ENCODE measurements around the gene CHMP4A. TPM values are rescaled to one million over a fixed set of nuclear protein-coding genes. Genes with fewer than 3 reads are reported as not detected.
A peak's percentile ranks its signal among the peaks of the same experiment; 100 is the strongest.

The CHMP4A gene
- total and polyA plus RNA-seq, 2 of the 13 experiments (the other 11 are each of a cell fraction or from before 2014, with no cell fraction given) = 83.6 to 113 TPM

GRCh38 chr14:24231263-24232120, 18.2 kb upstream of the CHMP4A start (continued):
- TF ChIP-seq ZNF432 (CRISPR knock-in tag; IDR thresholded peaks at IDR 0.05; ENCODE audit: borderline replicate concordance) (no peak), FOSL1 (CRISPR knock-in tag; IDR thresholded peaks at IDR 0.05; ENCODE audit: borderline replicate concordance) (no peak), STAT6 (CRISPR knock-in tag; IDR thresholded peaks at IDR 0.05; ENCODE audit: borderline replicate concordance) (0 out of 2 replicates have a peak, but pooled peaks have one; percentile 51), KLF9 (CRISPR knock-in tag; IDR thresholded peaks at IDR 0.05; ENCODE audit: low read depth) (0 out of 2 replicates have a peak, but pooled peaks have one; percentile 24), PRDM10 (CRISPR knock-in tag; IDR thresholded peaks at IDR 0.05; ENCODE audit: low read depth) (no peak), ZNF790 (CRISPR knock-in tag; IDR thresholded peaks at IDR 0.05; ENCODE audit: borderline replicate concordance) (peak; percentile 68; the same call in 1 of the 2 replicates), ZNF451 (CRISPR knock-in tag; IDR thresholded peaks at IDR 0.05) (peak; percentile 33; the same call in 1 of the 2 replicates), DMTF1 (CRISPR knock-in tag; IDR thresholded peaks at IDR 0.05) (no peak), SP1 (IDR thresholded peaks at IDR 0.05) (no peak), SP1 (CRISPR knock-in tag; IDR thresholded peaks at IDR 0.05) (0 out of 2 replicates have a peak, but pooled peaks have one; percentile 55), NKX3-1 (CRISPR knock-in tag; IDR thresholded peaks at IDR 0.05) (no peak), ZNF775 (CRISPR knock-in tag; IDR thresholded peaks at IDR 0.05; ENCODE audit: borderline replicate concordance) (0 out of 2 replicates have a peak, but pooled peaks have one; percentile 45), ATF3 (CRISPR knock-in tag; IDR thresholded peaks at IDR 0.05) (peak; percentile 40; the same call in 1 of the 2 replicates), GATA4 (IDR thresholded peaks at IDR 0.05; ENCODE audit: borderline replicate concordance, low read depth) (no peak), TEAD2 (CRISPR knock-in tag; IDR thresholded peaks at IDR 0.05) (no peak), MTA3 (CRISPR knock-in tag; IDR thresholded peaks at IDR 0.05) (no peak), ZNF34 (CRISPR knock-in tag; IDR thresholded peaks at IDR 0.05; ENCODE audit: borderline replicate concordance) (no peak), ZSCAN25 (CRISPR knock-in tag; IDR thresholded peaks at IDR 0.05) (no peak), MLLT10 (CRISPR knock-in tag; IDR thresholded peaks at IDR 0.05) (no peak), TBX3 (IDR thresholded peaks at IDR 0.05; ENCODE audit: borderline replicate concordance) (no peak)

Measured in HepG2 (cell line).